ENCODE data around the gene TMEM59. TPM values are rescaled to one million over a fixed set of nuclear protein-coding genes. Genes with fewer than 3 reads are reported as not detected.

TMEM59 gene
- total and polyA plus RNA-seq, 2 of the 8 experiments (the other 6 are each of a cell fraction or from before 2014, with no cell fraction given) = 116 to 139 TPM

- CTCF ChIA-PET (ENCODE audit: partially characterized antibody) = interaction anchor here (0.6 to 2.5 kb wide), 32 partner anchors 9 to 823 kb away, joined by 3 to 18 read pairs (median 4); partner anchors contain the start of genes LDLRAD1 and TMEM59
- TF ChIP-seq CTCF (IDR thresholded peaks at IDR 0.05; ENCODE audit: control extremely low read depth in 1 of 3, insufficient read depth in 1 of 3, low read depth in 1 of 3, low read length in 3 of 3) (peak; percentile 59 to 80 (median 60)), RAD21 (IDR thresholded peaks at IDR 0.05 in 1 of 2, conservative IDR thresholded peaks at IDR 0.05 in 1 of 2; ENCODE audit: low read depth in 2 of 2, low read length in 2 of 2) (peak; percentile 76 to 78), SIX5 (IDR thresholded peaks at IDR 0.05; ENCODE audit: low read depth, low read length) (no peak), HDAC6 (IDR thresholded peaks at IDR 0.05; ENCODE audit: low read depth, low read length) (no peak), SUZ12 (IDR thresholded peaks at IDR 0.05; ENCODE audit: low read length) (no peak), BACH1 (IDR thresholded peaks at IDR 0.05; ENCODE audit: low read length) (no peak), TEAD4 (IDR thresholded peaks at IDR 0.05; ENCODE audit: low read depth, low read length) (no peak)
- no peaks in the 10 kb centered on the region for H3K79me1 ChIP-seq (ENCODE audit: low read depth, low read length)
Observed at GRCh38 chr1:53992085-53992874, 60.7 kb downstream of the TMEM59 start.

More at GRCh38 chr1:53992085-53992874, 60.7 kb downstream of the TMEM59 start:
- Histone ChIP-seq H3K18ac (ENCODE audit: extremely low read depth, low read length) (no peak overlapping the region), H4K8ac (ENCODE audit: extremely low read depth, insufficient read depth, low read length) (peak overlapping the region; percentile 3; the same call in 1 of the 2 replicates), H3K4me1 (replicated peaks in 1 of 4; ENCODE audit: control insufficient read depth in 3 of 4, insufficient read depth in 4 of 4, low read length in 3 of 4) (no peaks in the 10 kb centered on the region), H3K9ac (replicated peaks in 1 of 4; ENCODE audit: extremely low read depth in 1 of 4, low read depth in 3 of 4, low read length in 3 of 4) (no peak overlapping the region), H3K23me2 (ENCODE audit: low read depth, low read length) (no peaks in the 10 kb centered on the region), H2BK12ac (ENCODE audit: low read depth, low read length) (no peak overlapping the region), H3K79me2 (ENCODE audit: control insufficient read depth in 1 of 2, insufficient read depth in 2 of 2, low read length in 2 of 2) (no peaks in the 10 kb centered on the region), H3K36me3 (ENCODE audit: control insufficient read depth in 2 of 4, insufficient read depth in 4 of 4, low read length in 3 of 4) (no peaks in the 10 kb centered on the region), H3K56ac (replicated peaks; ENCODE audit: insufficient read length, low read depth, low read length) (no peak overlapping the region), H4K5ac (ENCODE audit: insufficient read length, low read depth, low read length) (no peak overlapping the region), H4K20me1 (replicated peaks in 1 of 2; ENCODE audit: control insufficient read depth in 1 of 2, insufficient read depth in 2 of 2, low read length in 2 of 2) (no peaks in the 10 kb centered on the region), H2AFZ (ENCODE audit: low read length) (peak overlapping the region; percentile 67; the same call in 1 of the 2 replicates), H2BK15ac (ENCODE audit: low read length) (no peak overlapping the region), H2BK20ac (ENCODE audit: low read length) (no peak overlapping the region), H3K27me3 (replicated peaks in 1 of 4; ENCODE audit: control insufficient read depth in 3 of 4, extremely low read depth in 1 of 4, insufficient read depth in 3 of 4, low read length in 3 of 4) (no peaks in the 10 kb centered on the region), H2AK5ac (ENCODE audit: low read depth, low read length) (no peak overlapping the region), H3K23ac (ENCODE audit: insufficient read length) (no peak overlapping the region), H2BK5ac (ENCODE audit: low read depth, low read length) (no peak overlapping the region), H2BK120ac (replicated peaks; ENCODE audit: low read depth, low read length) (no peak overlapping the region), H3K4ac (replicated peaks; ENCODE audit: insufficient read length, low read depth, low read length) (no peak overlapping the region), H3K9me3 (ENCODE audit: insufficient read depth in 2 of 2, low read depth in 1 of 2, low read length in 1 of 2) (peaks cover 0 to 3% of the 10 kb centered on the region in 2 experiments; a peak in 1 of 4 replicates), H3K14ac (ENCODE audit: insufficient read length) (no peak overlapping the region), H3K27ac (ENCODE audit: low read depth, low read length) (no peak overlapping the region), H4K91ac (replicated peaks; ENCODE audit: insufficient read length, low read length) (no peak overlapping the region), H3K4me3 (ENCODE audit: extremely low read depth in 1 of 4, insufficient read depth in 2 of 4, low read depth in 3 of 4, low read length in 4 of 4) (no peak overlapping the region), H3K4me2 (ENCODE audit: insufficient read depth in 1 of 2, low read depth in 2 of 2, low read length in 2 of 2) (no peak overlapping the region)
- POLR2A ChIA-PET (ENCODE audit: partially characterized antibody) = interaction anchor here (0.7 to 1.4 kb wide), 3 partner anchors 9 to 60 kb away, joined by 3 to 6 read pairs (median 4); partner anchors contain the start of genes TCEANC2 and TMEM59
- no peak for FAIRE-seq
- DNase-seq (ENCODE audit: low read depth in 1 of 2, low spot score in 2 of 2) = no peak
- 59% methylated on average over 3 of the region's 4 CpGs; no CpG with 5 or more reads in 1 of the 2 experiments for WGBS, 2 experiments (ENCODE audit: extremely low coverage in 1 of 2, insufficient coverage in 1 of 2, insufficient read length in 1 of 2, insufficient replicate concordance in 2 of 2, low coverage in 1 of 2, low lambda C conversion rate in 2 of 2, missing lambda C conversion rate in 1 of 2)
